A549 (cell line): ENCODE results near the gene MRPL19. TPM values are rescaled to one million over a fixed set of nuclear protein-coding genes. Genes with fewer than 3 reads are reported as not detected.

Experiments used
- ATAC-seq, 2 experiments: fragments of 200-7000 bp in 1 of 2; fragments of >200 bp in 1 of 2; cut with Nextera tagmentation in 1 of 2; cut with Tn5 transposase in 1 of 2; 3 replicates each; pipeline versions ENCODE4 v1.8.0 to v1.9.1; 2018 to 2020; ENCODE audit warnings: mild to moderate bottlenecking in 1 of 2, moderate library complexity in 1 of 2
- CTCF ChIA-PET: fragments of 300-600 bp; sonication (Branson Sonifier 250); formaldehyde crosslinking; extraction: SDS; loops from one replicate; lab custom pipeline; 2021; ENCODE audit warnings: antibody characterized with exemption, inconsistent platforms; lab: Yijun Ruan, JAX
- POLR2A ChIA-PET: fragments of 350-600 bp; formaldehyde crosslinking; extraction: SDS; loops from one replicate; lab custom pipeline; 2021; ENCODE audit warnings: antibody characterized with exemption, inconsistent platforms; lab: Yijun Ruan, JAX
- DNase-seq, 2 experiments: peaks; one replicate each; pipeline versions ENCODE4 v3.0.0 to v3.0.0-alpha.2; 2011 to 2016; ENCODE audit warnings: low read depth in 1 of 2, low spot score in 1 of 2
- FAIRE-seq: peaks from 2 replicates; lab custom pipeline; 2011; peaks lifted over from hg19 to GRCh38; lab: Jason Lieb, UNC
- H3K27ac ChIP-seq, 2 experiments: fragments of >200 bp; sonication (Bioruptor Twin); formaldehyde crosslinking; 3 replicates each; pipeline ENCODE4 v1.5.1; 2016 to 2017
- H3K4me1 ChIP-seq: fragments of >200 bp; sonication (Bioruptor Twin); formaldehyde crosslinking; 3 replicates; pipeline ENCODE4 v1.6.1; 2016
- H3K4me2 ChIP-seq: fragments of >200 bp; sonication (Bioruptor Twin); formaldehyde crosslinking; 3 replicates; pipeline ENCODE4 v1.6.1; 2016
- H3K4me3 ChIP-seq: fragments of >200 bp; sonication (Bioruptor Twin); formaldehyde crosslinking; 3 replicates; pipeline ENCODE4 v1.5.1; 2016
- H3K9me3 ChIP-seq: fragments of >200 bp; sonication (Bioruptor Twin); formaldehyde crosslinking; 3 replicates; pipeline ENCODE4 v1.6.1; 2016
- EP300 ChIP-seq, 2 experiments: fragments of >200 bp; sonication (Bioruptor Twin); formaldehyde crosslinking; IDR thresholded peaks; 2 replicates in 1 of 2; 3 replicates in 1 of 2; pipeline ENCODE4 v1.6.1; 2016 to 2017
- POLR2A ChIP-seq: IDR thresholded peaks from 2 replicates; pipeline ENCODE4 v1.6.1; 2012; ENCODE audit warnings: mild to moderate bottlenecking, low read length
- WGBS: methylation state at CpG from one replicate; pipeline ENCODE4 v1.1.6; 2017; ENCODE audit errors: missing lambda C conversion rate; 5-methylcytosine and 5-hydroxymethylcytosine counted together
- polyA plus RNA-seq, 4 experiments: library from polyadenylated mRNA; depleted of rRNA in 3 of 4; stranded (reverse); fragments of >200 nt; fragmentation: RNase III in 1 of 4; extraction: RNeasy Plus Mini Kit Qiagen cat#74134 plus additional on column Dnase treatment in 1 of 4; gene quantifications; 2 replicates in 3 of 4; 3 replicates in 1 of 4; pipeline ENCODE4 v1.2.3, GENCODE V29; 2011 to 2017
- small RNA-seq, 6 experiments: library from RNA; depleted of rRNA; stranded (forward); fragments of <200 nt; gene quantifications; one replicate each; pipeline ENCODE3, GENCODE V24; 2012

MRPL19 gene
- polyA plus RNA-seq, 2 of the 4 experiments (the other 2 are of a cell fraction), result 70.5 to 147 TPM

GRCh38 chr2:75736276-75736675 lies 89.7 kb downstream of the MRPL19 start (continued):
- no peak for TF ChIP-seq POLR2A

DNA sequence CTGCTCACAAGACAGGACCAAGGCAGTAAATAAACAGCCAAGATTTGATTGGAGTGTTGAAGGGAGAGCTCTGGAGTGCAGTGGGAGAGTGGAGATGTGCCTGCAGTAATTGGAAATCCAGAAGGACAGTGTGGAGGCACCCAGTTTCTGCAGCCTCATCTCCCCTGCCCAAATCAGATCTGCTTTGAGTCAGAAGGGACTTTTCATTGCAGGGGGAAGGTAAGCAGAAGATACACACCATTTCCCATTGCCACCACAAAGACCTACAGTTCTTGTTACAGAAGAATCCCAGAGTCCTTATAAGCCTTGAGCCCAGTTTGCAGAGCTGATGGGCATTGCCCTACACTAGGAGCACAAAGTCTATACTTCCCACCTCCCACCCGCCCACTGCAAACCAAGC lies 91.4 kb downstream of the MRPL19 start:
- TF ChIP-seq EP300 (IDR thresholded peaks at IDR 0.05), result no peak

More for the DNA sequence above, 91.4 kb downstream of the MRPL19 start:
- no peak for FAIRE-seq
- no peaks in the 10 kb centered on the region; the same call in 2 of the 3 replicates for H3K9me3 ChIP-seq
- ChIA-PET POLR2A (no interaction called here), CTCF (interaction anchor here (1.0 kb wide), 1 partner anchor 9 kb away, joined by 3 read pairs; no protein-coding TSS in a partner anchor)
- 62% methylated on average over 1 of the region's 1 CpG for WGBS
- H3K27ac ChIP-seq, result no peak overlapping the region
- H3K4me1 ChIP-seq, result no peaks in the 10 kb centered on the region
- no peak for DNase-seq
- no peak overlapping the region for H3K4me2 ChIP-seq
- ATAC-seq, result no peak
- no peak overlapping the region for H3K4me3 ChIP-seq

Small RNA genes within 50 kb of the gene (small RNA-seq; reads per million reads assigned to genes)
- gene RF00012, result 0 reads per million in 6 experiments

Other genes with a start within 250 kb of the MRPL19 start
- gene EVA1A, start 85.8 kb upstream of the MRPL19 start, polyA plus RNA-seq (2011; rRNA removed), result 2.5 TPM in 2 replicates
- gene EVA1A, start 85.8 kb upstream of the MRPL19 start, polyA plus RNA-seq (2017; fragmentation: RNase III; extraction: RNeasy Plus Mini Kit Qiagen cat#74134 plus additional on column Dnase treatment), result 13.5 to 19.0 TPM (median 16.1 TPM) in 3 replicates
- gene GCFC2, start 64.1 kb downstream of the MRPL19 start, polyA plus RNA-seq (2011; rRNA removed), result 40.6 and 41.7 TPM in 2 replicates
- 15.1 to 15.2 TPM (median 15.2 TPM) in 3 replicates for gene GCFC2, start 64.1 kb downstream of the MRPL19 start, polyA plus RNA-seq (2017; fragmentation: RNase III; extraction: RNeasy Plus Mini Kit Qiagen cat#74134 plus additional on column Dnase treatment)